CD4-positive, alpha-beta T cell treated with Interleukin-21 for 1 hour (primary cell): ENCODE data around the gene CTRL.
"Not testable (repeated sequence)": the region's sequence is repeated elsewhere in the genome, so short reads cannot be mapped to it uniquely, and the experiment has no call there.

Source experiments
- DNase-seq: peaks from one replicate; pipeline ENCODE4 v3.0.0-alpha.2; 2020

CTRL gene

GRCh38 chr16:67940446-67941089 lies 8.9 kb upstream of the CTRL start:
- DNase-seq = no peak

- DNase-seq = peak; percentile 44
Measured at GRCh38 chr16:67939507-67940445, 8.1 kb upstream of the CTRL start.

GRCh38 chr16:67937713-67938112 lies 6.1 kb upstream of the CTRL start:
- not testable (repeated sequence) for DNase-seq

- DNase-seq = peak; percentile 86
Measured at GRCh38 chr16:67936880-67937605, 5.4 kb upstream of the CTRL start.

- no peak for DNase-seq
Measured at GRCh38 chr16:67936124-67936879, 4.6 kb upstream of the CTRL start, which contains the start of gene PSMB10. Gene PSMB10 (minus strand): TSS chr16:67936850. CDS start chr16:67936749, 101 bp downstream.

- peak; percentile 97 for DNase-seq
Measured at GRCh38 chr16:67935402-67936123, 3.9 kb upstream of the CTRL start.

GRCh38 chr16:67935101-67935401 lies 3.4 kb upstream of the CTRL start:
- DNase-seq = no peak

GRCh38 chr16:67934306-67935100 lies 2.8 kb upstream of the CTRL start:
- DNase-seq = no peak

- DNase-seq = no peak
Measured at GRCh38 chr16:67933805-67934204, 2.1 kb upstream of the CTRL start.

GRCh38 chr16:67932462-67932840 lies 789 bp upstream of the CTRL start:
- no peak for DNase-seq

- DNase-seq = no peak
Measured at GRCh38 chr16:67930678-67931211, 917 bp downstream of the CTRL start.

GRCh38 chr16:67930191-67930590 lies 1.5 kb downstream of the CTRL start:
- DNase-seq = no peak

- peak; percentile 81 for DNase-seq
Measured at GRCh38 chr16:67928561-67929364, 2.9 kb downstream of the CTRL start.

- DNase-seq = no peak
Measured at GRCh38 chr16:67928147-67928546, 3.5 kb downstream of the CTRL start.

GRCh38 chr16:67927131-67927941 lies 4.3 kb downstream of the CTRL start:
- DNase-seq = no peak

- no peak for DNase-seq
Measured at GRCh38 chr16:67926181-67926750, 5.4 kb downstream of the CTRL start.

GRCh38 chr16:67924140-67924906 lies 7.3 kb downstream of the CTRL start:
- DNase-seq = no peak
